ENCODE measurements around the gene MAP1B.

MAP1B gene

GRCh38 chr5:72199681-72200080 lies 92.4 kb downstream of the MAP1B start:
- no peak for DNase-seq

GRCh38 chr5:72202331-72202825 lies 95.1 kb downstream of the MAP1B start:
- DNase-seq, result no peak

DNA sequence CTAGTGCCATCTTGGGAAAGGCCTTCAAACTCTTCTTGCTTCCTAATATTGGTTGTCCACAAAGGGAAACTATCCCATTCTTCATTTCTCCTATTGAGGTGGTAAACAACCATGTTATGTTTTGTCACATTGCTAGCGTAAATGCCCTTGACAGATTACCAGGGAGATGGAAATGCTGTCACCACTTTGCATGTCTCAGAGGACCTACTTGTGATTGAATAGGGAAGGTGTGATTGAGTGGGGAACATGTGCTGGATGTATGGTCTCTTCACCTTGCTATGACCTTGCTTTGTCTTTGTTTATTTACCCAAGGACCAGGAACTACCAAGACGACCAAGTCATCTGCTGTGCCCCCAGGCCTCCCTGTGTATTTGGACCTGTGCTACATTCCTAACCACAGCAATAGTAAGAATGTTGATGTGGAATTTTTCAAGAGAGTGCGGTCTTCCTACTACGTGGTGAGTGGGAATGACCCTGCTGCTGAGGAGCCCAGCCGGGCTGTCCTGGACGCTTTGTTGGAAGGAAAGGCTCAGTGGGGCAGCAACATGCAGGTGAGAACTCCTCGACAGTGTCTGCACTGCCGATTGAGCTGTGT lies 96.1 kb downstream of the MAP1B start:
- no peak for DNase-seq

DNA sequence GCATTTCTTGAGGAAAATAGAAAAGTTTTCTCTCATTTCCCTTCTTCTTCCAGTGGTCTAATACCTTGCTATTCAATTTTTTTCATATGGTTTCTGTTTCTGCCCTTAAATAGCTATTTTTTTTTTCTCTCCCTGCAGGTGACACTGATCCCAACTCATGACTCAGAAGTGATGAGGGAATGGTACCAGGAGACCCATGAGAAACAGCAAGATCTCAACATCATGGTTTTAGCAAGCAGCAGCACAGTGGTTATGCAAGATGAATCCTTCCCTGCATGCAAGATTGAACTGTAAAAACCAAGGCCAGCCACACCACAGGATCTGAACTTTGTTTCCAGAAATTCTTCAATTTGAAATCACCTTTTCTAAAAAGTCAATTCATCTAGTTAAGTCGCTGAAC lies 97.7 kb downstream of the MAP1B start:
- no peak for DNase-seq

DNA sequence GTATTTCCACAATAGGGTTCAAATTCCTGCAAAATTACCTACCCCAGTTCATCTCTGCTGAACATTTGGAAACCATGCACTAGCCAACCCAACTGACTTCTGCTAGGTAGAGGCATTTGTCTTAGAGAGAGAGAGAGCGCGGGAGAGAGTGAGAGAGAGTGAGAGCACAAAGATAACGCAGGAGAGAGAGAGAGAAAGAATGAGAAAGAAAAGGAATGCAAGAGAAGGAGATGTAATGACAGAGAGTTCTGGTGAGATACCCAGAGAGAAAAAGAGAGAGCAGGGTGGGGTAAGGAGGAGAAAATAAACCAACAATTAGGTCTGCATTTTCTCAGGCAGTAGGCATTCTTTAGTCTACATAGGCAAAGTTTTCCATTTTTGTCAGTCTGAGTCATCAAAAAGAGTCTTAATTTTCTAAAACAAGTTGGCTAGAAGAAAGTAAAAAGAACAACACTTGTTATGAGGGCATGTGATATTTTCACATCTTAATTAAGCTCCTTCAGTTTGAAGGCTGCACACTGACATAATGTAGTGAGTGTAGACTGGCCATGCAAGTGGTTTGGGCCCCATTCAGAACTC lies 98.2 kb downstream of the MAP1B start:
- DNase-seq, result no peak

- DNase-seq, result no peak
Measured at GRCh38 chr5:72206160-72206559, 98.9 kb downstream of the MAP1B start.

GRCh38 chr5:72206994-72207393 lies 99.7 kb downstream of the MAP1B start:
- no peak for DNase-seq

- no peak for DNase-seq
Measured at GRCh38 chr5:72208324-72208926, 101.2 kb downstream of the MAP1B start.

DNA sequence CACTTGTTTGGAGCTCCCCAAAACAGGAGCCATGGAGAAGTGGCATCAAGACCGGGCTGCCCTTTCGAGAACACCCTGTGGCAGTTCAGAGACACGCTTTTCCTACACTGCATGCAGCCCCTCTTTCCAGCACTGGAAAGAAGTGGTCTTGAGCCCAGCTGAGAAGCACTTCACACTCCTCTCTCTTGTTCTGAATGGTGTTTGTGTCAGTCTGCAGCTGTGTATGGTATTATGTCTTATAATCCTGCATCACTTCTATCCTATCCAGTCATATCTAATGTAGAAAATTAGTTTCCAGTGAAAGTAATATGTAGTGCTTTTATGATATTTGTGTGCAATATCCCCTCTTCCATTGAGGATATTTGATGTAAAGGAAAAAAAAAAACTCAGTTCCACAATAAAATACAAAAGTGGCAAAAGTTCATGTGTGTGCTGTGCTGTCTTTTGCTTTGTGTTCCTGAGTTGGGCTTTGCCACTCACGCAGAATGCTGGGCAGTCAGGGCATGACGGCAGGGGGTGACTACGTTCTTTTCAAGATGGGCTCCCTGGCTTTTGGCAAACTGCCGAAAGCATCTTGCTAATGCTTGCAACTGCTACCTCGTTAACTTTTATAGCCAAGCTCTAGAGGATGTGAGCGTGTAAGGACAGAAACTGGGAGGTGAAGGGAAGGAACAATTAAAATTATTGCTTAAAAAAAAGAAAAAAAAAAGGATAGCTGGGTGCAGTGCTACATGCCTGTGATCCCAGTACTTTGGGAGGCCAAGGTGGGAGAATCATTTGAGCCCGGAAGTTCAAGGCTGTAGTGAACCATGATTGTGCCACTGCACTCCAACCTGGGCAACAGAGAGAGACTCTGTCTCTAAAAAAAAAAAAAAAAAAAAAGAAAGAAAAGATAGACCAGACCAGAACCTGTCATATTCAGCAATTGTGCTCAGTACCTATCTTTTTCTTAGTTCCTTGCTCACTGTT lies 102.2 kb downstream of the MAP1B start:
- peak; percentile 41 for DNase-seq

DNA sequence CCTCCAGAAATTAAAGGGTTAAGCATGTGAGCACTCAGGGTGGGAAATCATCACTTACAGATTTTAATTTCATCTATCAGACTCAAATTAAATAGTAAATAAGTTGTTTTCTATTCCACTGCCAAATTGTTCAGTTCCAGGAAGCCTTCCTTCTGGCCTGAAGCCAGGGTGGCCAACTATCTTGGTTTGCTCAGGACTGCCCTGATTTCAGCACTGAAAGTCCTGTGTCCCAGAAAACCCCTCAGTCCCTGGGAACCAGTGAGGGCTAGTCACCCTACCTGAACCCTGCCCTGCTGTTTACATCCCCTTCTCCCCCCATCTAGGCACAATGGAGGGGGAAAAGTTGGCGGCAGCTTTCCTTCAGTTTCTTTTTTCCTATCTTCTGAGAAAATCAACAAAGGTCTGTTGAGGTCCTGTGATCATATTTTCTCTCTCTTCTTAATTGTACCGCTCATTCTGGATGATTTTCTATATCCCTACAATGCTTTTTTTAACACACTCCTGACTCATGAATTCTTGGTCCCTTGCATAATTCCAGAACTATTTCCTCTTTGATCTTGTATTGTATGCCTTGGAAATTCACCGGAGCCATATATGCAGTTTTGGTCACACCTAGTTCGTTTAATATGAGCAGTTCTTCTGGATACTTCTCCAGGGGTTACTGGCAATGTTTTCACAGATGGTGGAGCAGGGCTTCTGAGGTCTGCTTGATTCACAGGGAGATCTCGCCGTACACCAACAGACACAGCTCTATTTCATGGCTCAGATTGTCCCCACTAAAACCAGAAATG lies 103.8 kb downstream of the MAP1B start:
- peak; percentile 32 for DNase-seq

DNA sequence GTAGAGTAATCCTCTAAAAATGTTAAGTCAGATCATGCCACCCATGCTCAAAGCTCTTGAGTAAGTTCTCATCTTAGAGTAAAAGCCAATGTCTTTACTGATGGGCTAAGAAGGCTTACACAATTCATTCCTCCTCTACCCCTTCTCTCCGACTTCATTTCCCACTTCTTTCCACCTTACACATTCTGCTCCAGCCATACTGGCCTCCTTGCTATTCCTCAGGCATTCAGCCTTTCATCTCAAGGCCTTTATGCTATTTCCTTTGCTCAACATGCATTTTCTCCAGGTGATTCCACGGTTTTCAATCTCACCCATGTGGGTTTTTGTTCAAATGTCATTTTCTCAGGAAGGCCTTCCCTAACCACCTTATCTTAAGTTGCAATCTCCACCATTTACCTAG lies 104.9 kb downstream of the MAP1B start:
- no peak for DNase-seq

DNA sequence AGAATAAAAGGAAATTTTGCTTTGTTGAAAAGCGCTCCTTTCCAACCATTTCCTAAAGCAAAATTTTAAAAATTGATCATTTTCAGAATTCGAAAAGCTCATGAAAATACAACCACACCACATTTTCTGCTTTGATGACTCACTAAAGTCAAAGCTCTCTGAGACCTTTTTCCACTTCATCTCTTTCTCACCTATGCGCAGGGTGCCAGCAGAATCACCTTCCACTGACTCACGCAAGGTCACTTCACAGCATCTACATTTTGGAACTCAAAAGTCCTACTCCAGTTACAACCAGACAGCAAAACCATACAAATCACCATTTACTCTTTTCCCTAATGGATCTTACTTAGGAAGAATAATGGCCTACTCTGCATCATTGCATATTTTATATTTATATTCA lies 106.2 kb downstream of the MAP1B start:
- DNase-seq, result no peak

DNA sequence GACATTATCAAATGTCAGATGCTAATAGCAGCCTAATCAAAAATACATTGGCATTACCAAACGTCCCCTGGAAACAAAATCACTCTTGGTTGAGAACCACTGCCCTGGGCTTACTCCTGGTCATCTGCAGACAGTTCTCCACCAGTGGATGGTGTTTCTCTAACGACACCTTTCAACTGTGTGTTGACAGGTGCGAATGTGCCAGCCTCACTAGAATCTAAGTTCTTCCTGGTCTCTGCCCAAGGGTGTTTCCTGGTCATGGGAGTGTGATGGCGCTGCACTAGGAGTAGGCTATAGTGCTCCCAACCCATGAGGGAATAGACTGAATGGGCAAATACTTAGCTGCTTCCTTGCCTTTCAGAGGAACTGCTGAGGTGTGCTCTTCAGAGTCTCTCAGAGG lies 106.9 kb downstream of the MAP1B start:
- DNase-seq, result no peak

DNA sequence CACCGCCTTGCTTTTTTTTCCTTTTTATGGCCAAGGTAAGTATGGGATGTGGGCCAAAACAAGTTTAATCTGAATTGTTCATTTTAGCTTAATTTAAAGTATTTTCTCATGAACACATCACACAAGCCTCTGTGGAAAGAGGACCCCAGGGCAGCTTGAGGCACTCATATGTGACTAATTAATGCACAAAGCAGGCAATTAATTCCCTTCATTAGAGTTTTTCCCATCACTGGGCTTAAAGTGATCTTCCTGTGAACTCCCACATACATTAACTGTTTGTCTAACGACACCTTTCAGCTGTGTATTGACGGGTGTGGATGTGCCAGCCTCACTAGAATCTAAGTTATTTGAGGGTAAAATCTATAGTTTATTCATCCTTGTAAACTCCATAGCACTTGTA lies 109.5 kb downstream of the MAP1B start:
- no peak for DNase-seq

GRCh38 chr5:72221099-72221498 lies 113.8 kb downstream of the MAP1B start:
- DNase-seq, result no peak

GRCh38 chr5:72221541-72221940 lies 114.3 kb downstream of the MAP1B start:
- DNase-seq, result no peak

GRCh38 chr5:72222521-72222920 lies 115.2 kb downstream of the MAP1B start:
- no peak for DNase-seq

GRCh38 chr5:72223371-72223770 lies 116.1 kb downstream of the MAP1B start:
- DNase-seq, result no peak

DNA sequence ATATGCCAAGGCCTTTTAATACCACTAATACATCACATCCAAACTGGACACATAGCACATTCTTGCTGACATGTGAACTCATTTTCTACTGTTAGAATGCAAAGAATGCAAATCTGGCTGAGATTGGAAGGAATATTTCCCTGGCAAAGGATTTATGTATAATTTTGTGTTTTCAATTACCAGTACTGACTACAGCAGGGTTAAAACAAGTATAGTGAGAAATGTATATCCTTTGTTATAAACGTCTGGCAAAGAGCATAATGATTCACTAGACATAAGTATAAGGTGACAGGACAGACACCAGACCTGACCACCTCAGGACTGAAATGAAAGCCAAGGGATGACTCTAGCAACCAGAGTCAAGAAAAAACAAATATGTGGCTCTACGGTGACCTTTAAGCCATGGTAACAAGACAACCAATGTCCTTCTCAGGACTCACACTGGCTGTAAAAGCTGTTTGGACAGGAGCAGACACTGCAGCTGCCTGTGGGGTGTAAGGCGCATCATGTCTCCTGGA lies 117.7 kb downstream of the MAP1B start:
- no peak for DNase-seq

DNA sequence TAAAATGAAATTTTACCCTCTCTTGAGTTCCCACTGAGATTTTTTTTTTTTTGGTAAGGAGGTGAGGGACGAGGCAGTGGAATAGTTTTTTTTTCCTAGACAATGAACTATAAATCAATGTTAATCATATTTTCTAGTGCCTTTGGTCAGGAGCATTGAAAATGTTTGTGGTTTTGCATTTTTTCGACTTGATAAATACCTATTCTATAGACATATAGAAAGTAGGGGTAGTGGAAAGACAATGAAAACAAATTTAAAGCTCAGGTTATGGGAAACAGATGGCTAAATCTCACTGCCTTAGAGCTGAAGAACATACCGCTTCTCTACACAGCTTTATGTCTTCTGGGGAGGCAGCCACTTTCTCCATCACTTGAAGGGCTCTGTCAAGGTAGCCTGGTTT lies 118.5 kb downstream of the MAP1B start:
- DNase-seq, result no peak

GRCh38 chr5:72226950-72227349 lies 119.7 kb downstream of the MAP1B start:
- DNase-seq, result peak; percentile 18

DNA sequence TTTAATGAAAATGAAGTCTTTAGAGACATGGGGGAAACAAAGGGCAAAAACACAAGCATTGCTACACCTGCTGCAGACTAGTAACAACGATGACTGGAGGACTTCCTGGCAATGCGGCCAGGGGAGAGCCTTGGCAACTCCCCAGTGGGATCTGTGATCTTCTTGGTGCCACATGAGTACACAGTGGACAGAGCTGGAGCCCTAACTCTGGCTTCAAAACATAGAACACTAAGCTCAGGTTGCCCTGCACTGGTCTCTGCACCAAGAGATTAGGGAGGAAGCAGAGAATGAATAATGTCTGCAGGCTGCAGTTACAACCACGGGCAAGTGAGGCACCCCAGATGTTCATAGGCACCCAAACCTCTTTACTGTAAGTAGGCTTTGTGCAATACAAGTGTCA lies 121.7 kb downstream of the MAP1B start:
- no peak for DNase-seq

Data from midbrain (tissue), 1 donor.